SK-N-MC (cell line): ENCODE measurements around the gene APP.

Source experiments
- EZH2 ChIP-seq: fragments of 200-600 bp; sonication (generic); IDR thresholded peaks from one replicate; pipeline ENCODE4 v1.6.1; 2017; ENCODE audit warnings: antibody characterized with exemption
- FOXP2 ChIP-seq: optimal IDR thresholded peaks from 2 replicates; pipeline ENCODE3; 2011; ENCODE audit warnings: mild to moderate bottlenecking, moderate library complexity; ENCODE audit not compliant: insufficient read depth; ENCODE audit errors: extremely low read length, control extremely low read depth
- POLR2AphosphoS5 ChIP-seq: IDR thresholded peaks from 2 replicates; pipeline ENCODE4 v1.6.1; 2012; ENCODE audit warnings: mild to moderate bottlenecking, low read depth, low read length, borderline replicate concordance

- TF ChIP-seq POLR2AphosphoS5 (no peak), EZH2 (no peak), FOXP2 (no peak)
These were observed 336.2 kb downstream of the APP start for GRCh38 chr21:25834381-25834780.
